Stimulated activated CD8-positive, alpha-beta memory T cell treated with anti-CD3 and anti-CD28 coated beads, Interleukin-15, amount 100 ng/mL, for 24 hours (primary cell): ENCODE data around the gene INTS4.
A peak's percentile ranks its signal among the peaks of the same experiment; 100 is the strongest.
"Not testable (repeated sequence)": the region's sequence is repeated elsewhere in the genome, so short reads cannot be mapped to it uniquely, and the experiment has no call there.

ENCODE experiments used
- DNase-seq: peaks from one replicate; pipeline ENCODE4 v3.0.0-alpha.2; 2020; ENCODE audit warnings: low read depth

The INTS4 gene, protein sequence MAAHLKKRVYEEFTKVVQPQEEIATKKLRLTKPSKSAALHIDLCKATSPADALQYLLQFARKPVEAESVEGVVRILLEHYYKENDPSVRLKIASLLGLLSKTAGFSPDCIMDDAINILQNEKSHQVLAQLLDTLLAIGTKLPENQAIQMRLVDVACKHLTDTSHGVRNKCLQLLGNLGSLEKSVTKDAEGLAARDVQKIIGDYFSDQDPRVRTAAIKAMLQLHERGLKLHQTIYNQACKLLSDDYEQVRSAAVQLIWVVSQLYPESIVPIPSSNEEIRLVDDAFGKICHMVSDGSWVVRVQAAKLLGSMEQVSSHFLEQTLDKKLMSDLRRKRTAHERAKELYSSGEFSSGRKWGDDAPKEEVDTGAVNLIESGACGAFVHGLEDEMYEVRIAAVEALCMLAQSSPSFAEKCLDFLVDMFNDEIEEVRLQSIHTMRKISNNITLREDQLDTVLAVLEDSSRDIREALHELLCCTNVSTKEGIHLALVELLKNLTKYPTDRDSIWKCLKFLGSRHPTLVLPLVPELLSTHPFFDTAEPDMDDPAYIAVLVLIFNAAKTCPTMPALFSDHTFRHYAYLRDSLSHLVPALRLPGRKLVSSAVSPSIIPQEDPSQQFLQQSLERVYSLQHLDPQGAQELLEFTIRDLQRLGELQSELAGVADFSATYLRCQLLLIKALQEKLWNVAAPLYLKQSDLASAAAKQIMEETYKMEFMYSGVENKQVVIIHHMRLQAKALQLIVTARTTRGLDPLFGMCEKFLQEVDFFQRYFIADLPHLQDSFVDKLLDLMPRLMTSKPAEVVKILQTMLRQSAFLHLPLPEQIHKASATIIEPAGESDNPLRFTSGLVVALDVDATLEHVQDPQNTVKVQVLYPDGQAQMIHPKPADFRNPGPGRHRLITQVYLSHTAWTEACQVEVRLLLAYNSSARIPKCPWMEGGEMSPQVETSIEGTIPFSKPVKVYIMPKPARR

DNA sequence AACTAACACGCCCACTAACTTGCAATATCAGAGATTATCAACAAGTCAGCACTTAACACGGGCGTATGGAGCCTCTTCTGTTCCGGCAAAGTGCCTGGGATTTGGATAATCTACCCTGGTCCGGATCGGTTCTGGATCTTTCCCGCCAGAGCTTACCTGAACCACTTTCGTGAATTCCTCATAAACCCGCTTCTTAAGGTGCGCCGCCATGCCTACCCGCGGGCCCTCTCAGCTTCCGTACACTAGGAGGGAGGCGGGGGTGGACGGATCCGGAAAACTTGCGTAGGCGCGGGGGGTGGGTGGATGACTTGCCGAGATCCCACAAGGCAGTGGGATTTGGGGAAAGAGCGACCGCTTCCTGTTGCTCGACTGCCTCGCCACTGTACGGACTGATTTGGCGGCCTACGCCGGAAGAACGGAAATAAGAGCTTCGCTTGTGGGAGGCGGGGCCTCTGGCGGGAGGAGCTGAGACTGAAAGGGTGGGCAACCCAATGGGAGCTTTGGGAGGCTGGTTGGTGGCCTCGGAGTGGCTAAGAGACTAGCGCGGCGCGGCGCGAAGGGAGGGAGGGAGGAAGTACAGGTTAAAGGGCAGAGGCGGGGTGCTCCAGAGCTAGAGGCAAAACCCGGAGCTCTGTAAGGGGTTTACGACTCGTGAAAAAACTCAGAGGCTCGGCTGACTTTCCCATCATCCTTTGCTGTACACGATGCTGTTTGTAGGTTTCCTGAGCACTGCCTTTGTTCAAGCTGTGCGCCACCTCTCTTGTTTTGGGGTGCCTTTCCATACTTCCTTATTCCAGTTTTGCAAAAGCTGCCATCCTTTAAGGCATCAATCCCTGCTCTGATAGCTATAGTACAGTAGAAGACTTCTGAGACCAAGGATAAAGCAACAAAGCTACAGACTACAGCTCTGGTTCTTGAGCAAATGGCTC is at the start of gene INTS4:
Gene INTS4, minus strand, starts transcription at position 235 of the 929 bp plus-strand sequence. Its CDS starts 25 bp downstream, at position 210.
- DNase-seq = peak; percentile 90

DNA sequence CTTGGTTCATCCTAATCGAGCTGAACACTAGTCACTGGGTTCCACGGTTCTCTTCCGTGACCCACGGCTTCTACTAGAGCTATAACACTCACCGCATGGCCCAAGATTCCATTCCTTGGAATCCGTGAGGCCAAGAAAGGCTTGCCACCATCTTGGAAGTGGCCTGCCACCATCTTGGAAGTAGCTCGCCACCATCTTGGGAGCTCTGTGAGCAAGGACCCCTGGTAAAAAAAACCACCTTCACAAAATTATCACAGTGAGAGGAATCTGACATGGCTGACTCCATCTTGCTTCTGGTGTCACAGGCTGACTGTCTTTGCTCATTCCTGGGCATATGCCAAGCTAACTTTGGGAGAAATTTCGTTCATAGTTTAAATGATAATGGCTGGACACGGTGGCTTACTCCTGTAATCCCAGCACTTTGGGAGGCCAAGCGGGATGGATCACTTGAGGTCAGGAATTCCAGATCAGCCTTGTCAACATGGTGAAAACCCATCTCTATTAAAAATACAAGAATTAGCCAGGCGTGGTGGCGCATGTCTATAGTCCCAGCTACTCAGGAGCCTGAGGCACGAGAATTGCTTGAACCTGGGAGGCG is 47.5 kb upstream of the INTS4 start:
- no peak for DNase-seq

DNA sequence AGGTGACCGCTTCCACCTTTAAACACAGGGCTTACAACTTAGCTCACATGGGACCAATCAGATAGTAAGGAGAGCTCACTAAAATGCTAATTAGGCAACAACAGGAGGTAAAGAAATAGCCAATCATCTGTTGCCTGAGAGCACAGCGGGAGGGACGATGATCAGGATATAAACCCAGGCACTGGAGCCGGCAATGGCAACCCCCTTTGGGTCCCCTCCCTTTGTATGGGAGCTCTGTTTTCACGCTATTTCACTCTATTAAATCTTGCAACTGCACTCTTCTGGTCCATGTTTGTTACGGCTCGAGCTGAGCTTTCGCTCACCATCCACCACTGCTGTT is 46.9 kb upstream of the INTS4 start:
- not testable (repeated sequence) for DNase-seq

DNA sequence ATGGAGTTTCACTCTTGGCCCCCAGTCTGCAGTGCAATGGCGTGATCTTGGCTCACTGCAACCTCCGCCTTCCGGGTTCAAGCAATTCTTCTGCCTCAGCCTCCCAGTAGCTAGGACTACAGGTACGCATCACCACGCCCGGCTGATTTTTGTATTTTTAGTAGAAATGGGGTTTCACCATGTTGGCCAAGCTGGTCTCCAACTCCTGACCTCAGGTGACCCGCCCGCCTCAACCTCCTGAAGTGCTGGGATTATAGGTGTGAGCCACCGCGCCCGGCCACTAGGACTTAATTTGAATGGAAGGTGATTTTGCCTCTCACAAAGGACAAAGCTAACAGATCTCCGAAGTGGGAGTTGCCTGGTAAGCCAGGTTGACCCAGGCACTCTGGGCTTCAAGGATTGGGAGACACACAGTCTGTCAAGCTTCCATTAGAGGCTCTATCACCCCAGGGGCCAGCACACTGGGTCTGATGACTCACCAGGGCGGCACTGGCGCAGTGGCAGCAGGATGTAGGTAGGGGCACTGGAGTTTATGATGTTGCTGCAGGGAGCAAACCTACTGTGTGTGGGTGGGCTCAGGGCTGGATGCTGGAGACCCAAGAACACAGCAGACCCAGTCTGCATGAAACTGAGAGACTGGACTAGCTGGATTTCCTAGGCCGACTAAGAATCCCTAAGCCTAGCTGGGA is 46.4 kb upstream of the INTS4 start:
- DNase-seq = no peak

DNA sequence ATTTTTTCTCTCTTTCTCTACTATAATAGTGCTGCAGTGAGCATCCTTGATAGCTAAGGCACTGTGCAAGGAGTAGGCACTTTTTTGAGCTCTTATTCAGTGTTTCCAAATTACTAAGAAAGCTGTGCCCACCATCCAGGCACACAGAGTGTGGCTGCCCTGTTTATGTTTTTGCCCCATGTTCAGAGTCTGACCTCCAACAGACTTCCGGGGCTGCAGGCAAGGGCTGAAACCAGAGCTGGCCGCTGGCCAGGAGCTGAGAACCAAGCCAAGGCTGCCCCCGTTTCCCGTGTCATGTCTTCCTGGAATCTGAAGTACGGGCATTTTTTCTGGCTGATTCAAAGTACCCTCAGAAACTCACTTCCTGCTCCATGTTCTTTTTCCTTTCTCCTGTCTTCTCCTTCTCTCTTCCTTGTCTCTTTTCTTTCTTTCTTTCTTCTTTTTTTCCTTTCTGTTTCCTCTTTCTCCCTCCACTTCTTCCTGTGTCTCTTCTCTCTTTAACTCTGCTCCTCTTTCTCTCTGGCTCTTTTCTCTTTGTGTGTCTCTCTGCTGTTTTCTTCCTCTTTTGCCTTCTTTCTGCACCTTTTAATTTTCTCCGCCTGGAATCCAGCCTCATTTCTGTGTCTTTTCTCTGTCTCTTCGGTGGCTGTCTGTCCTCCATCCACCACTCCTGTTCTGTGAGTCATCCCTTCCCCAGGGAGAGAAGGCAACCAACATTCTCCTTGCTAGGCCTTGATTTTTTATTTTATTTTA is 45.6 kb upstream of the INTS4 start:
- no peak for DNase-seq

DNA sequence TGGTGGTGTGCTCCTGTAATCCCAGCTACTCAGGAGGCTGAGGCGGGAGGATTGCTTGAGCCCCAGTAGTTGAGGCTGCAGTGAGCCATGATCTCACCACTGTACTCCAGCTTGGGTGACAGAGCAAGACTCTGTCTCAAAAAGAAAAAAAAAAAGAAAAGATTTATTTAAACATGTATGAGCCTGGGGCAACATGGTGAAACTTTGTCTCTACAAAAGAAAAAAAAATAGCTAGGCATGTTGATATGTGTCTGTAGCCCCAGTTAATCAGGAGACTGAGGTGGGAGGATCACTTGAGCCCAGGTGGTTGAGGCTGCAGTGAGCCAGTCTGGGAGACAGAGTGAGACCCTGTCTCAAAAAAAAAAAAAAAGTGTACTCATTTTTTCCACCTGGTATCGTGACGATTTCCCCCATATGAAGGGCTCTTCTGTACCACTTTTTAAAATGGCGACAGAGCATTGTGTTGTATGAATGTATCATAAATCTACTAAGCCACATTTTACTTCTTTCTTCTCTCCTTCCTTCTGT is 45.0 kb upstream of the INTS4 start:
- DNase-seq = no peak

DNA sequence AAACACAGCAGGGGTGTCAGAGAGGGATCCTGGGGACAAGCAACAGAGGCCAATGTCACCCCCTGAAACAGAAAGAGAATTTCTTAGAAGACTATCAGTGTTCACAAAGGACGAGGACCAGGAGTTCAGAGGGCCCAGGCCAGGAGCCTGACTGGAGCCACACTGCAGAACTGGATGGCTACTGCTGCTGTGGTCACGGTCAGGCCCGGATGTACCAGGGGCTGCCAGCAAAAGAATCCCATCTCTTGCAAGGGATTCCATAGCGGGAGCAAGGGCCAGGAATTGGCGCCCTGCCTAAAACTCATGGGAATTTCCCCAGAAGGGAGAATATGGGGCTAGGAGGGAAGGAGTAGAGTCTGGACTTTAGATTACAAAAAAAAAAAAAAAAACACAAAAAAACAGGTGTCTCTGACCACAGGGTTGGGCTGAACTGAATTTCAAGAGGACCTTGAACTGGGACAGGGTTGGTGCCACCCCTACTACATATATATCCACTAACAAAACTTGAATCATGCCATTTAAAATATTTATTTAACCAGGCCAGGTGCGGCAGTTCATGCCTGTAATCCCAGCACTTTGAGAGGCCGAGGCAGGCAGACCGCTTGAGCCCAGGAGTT is 44.3 kb upstream of the INTS4 start:
- DNase-seq = no peak

DNA sequence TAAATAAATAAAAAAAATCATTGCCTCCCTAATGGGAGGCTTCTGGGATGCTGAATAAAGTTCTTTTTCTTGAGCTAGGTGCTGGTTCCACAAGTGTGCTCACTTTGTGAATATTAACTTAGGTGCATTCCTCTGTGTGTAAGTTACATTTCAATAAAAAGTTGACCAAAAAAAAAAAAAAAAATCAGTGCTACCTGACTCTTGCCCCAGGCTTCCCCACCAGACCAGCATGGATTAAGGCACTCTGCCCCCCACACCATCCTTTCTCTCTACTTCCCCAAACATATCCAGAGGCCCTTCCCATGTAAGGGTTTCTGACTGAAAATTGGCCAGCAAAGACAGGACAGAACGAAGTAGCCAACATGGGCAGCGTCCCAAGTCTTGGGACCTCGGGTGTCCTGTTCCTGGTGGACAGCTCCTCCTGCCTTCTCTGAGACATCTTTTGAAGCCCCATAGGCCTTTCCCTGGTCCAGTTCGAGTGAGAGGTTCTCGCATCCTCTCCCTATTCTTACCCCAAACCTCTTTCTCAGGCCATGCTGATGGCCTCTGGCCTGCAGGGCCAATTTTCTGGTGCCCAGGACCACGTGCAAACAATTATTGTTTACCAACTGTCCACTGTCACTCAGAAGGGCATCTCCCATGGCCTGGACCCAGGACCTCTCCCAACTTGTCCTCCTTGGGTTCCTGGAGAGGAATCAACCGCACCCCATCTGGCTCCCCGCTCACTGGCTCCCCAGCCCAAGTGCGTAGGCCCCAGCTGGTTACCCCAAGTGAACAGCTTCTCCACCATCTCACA is 43.6 kb upstream of the INTS4 start:
- no peak for DNase-seq

DNA sequence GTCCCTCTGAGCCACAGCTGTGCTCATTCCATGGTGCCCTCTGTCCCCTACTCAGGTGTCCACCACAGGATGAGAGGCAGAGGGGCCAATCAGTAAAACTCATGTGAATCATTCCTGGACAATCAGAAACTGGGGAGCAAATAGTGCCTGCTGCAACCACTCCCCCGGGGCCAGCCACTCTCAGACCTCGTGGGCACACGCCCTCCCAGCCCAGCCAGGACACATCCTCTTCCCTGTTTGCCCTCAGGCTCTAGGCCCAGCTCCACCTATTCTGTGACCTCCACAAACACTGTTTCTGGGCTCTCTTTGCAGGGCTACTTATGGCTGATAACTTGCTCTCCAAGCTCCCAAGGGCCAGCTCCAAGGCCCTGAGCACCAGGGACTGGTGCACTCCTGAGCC is 42.6 kb upstream of the INTS4 start:
- DNase-seq = no peak

DNA sequence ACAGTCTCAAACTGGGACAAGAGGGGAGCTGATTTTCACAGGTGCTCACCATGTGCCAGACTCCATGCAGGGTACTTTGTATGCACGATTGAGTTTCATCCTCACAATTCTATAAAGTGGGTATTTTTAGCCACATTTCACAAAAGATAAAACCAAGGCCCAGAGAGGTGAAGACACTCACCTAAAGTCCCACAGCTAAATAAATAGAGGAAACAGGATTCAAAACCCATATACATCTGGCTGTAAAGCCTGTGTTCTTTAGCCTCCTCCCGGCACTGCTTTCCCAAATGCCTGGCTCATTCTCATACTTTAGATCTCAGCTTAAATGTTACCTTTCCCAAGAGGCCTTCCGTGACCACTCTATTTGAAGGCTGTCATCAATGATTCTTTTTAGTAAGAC is 41.8 kb upstream of the INTS4 start:
- DNase-seq = no peak

DNA sequence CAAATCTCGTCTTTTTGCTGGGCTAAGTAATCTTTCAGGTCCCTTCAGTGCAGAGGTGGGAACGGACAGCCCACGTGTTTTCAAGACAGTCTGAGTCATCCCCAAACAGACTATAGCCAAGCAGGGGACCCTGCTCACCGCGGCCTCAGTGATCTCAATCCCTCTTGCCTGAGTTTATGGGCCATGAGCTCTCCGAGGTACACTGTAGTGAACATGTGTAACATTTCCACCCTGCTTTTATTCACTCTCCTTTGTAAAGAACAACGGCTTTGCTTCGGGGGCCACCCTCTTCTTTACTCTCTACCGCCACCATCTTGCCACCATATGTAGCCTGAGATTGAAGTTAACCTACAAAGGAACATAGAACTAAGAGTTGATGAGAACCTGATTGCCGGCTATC is 40.2 kb upstream of the INTS4 start:
- no peak for DNase-seq

DNA sequence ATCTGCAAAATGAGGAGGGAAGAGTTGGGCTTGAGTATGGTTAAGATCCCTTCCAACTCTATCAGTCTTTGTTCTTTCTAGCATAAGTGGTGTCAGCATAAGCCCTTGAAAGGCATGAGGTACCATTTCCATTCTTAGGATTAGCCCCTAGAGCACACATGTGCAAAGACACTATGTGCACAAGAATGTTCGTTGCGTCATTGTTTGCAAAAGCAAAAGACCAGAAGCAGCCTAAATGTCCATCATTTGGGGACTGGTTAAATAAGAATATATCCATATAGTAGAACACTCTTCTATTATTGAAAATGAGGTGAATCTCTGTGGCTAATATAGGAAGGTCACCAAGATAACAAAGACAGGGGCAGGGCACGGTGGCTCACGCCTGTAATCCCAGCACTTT is 38.6 kb upstream of the INTS4 start:
- DNase-seq = no peak

DNA sequence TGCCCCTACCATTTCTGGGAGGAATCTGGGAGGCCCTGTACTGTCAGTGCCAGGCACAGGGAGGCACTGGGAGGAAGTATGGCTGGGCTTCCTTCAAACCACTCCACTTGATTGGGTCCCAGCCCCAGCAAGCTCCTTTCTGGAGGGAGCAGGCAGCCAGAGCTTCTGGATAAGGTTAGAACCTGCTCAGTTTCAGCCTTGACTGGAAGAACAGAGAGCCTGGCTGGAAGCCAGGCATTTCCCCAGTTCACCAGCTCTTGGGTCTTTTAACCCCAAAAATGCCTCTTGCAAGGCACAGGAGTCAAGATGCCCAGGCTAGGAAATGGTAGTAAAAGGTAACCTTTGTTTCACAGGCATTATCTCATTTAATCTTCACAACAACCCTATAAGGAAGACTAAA is 37.6 kb upstream of the INTS4 start:
- no peak for DNase-seq

DNA sequence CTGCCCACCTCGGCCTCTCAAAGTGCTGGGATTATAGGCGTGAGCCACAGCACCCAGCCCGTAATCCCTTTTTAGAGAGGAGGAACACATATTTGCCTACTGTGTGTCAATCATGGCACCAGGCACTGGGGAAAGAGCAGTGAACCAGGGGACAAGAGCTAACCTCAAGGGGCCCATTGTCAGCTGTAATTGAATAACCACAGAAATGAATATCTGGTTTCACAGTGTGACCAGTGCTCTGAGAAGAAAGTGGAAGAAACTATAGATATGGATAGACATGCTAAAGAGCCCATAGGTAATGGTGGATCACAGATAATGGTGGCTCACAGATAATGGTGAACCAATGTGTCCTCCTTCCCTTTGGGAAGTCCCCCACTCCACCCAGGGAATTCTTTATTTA is 37.2 kb upstream of the INTS4 start:
- no peak for DNase-seq

DNA sequence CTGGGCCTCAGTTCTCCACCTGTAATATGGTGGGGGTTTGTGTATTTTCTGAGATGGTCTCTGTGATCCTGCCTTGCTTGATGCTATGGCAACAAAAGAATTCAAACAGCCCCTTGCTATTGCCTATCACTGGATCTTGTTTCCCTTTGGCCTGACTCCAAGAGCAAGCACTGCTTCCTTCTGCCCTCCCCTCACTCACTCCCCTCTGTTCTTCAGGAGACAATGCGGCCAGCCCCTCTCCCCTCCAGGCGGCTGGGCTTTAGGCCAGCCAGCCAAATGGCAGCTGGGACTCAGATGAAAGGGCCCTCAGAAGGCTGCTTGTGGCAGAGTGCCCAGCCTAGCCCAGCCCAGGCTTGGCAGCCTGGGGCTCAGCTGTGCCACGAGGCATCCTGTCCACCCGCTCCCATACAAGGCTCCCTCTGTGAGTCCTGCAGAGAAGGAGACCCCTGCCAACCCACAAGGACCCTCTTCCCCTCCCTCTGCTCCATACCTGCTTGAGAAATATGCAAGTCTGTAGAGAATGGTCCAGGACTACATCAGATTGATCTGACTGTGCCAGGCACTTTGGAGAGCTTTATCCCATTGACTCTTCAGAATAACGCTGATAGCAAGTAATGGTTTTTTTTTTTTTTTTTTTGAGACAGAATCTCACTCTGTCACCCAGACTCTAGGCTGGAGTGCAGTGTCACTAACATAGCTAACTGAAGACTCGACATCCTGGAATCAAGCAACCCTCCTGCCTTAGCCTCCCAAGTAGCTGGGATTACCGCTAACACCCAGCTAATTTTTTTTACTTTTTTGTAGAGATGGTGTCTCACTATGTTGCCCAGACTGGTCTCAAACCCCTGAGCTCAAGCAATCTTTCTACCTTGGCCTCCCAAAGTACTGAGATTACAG is 36.2 kb upstream of the INTS4 start:
- DNase-seq = no peak

DNA sequence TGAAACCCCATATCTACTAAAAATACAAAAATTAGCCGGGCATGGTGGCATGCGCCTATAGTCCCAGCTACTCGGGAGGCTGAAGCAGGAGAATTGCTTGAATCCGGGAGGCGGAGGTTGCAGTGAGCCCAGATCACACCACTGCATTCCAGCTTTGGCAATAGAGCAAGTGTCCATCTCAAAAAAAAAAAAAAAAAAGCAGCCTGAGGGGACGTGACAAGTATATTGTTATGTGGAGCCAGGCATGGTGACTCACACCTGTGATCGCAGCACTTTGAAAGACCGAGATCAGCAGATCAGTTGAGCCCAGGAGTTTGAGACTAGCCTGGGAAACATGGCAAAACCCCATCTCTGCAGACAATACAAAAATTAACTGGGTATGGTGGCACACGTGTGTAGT is 34.0 kb upstream of the INTS4 start:
- not testable (repeated sequence) for DNase-seq

DNA sequence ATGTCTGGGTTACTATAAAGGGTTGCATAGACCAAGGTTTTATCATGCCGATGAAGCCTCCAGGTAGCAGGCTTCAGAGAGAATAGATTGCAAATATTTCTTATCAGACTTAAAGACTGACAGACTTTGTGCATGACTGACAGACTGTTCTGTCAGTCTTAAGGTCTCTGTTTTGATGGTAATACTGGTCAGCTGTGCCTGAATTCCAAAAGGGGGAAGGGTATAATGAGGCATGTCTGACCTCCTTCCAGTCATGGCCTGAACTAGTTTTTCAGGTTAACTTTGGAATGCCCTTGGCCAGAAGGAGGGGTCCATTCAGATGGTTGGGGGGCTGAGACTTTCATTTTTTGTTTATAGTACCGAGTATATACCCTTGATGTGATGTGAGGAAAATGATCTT is 33.3 kb upstream of the INTS4 start:
- DNase-seq = no peak

DNA sequence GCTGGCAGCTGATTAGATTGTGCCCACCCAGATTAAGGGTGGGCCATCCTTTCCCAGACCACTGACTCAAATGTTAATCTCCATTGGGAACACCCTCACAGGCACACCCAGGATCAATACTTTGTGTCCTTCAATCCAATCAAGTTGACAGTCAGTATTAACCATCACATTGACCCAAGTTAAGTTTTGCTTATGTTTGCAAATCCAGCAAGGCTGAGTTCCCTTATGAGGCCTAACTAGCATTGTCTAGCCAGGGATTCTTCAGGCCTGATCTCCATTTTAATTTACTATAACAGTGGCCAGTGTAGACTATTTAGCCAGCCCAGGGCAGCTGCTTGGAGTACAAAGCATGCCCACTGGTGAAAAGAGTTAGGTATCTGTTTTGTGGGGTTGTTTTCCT is 30.9 kb upstream of the INTS4 start:
- DNase-seq = no peak
